H9 (cell line): Measurements from ENCODE around the gene RGS3. TPM values are rescaled to one million over a fixed set of nuclear protein-coding genes. Genes with fewer than 3 reads are reported as not detected.

ENCODE experiments used
- DNase-seq: peaks from one replicate; pipeline ENCODE4 v3.0.0-alpha.2; 2017
- H2AFZ ChIP-seq: one replicate; pipeline ENCODE4 v1.6.1; 2013; ENCODE audit warnings: mild to moderate bottlenecking, low read length, control low read depth, moderate library complexity
- H2AK5ac ChIP-seq: 2 replicates; pipeline ENCODE4 v1.6.1; 2013; ENCODE audit warnings: low read length, control low read depth, mixed read lengths; ENCODE audit not compliant: insufficient read length
- H2BK120ac ChIP-seq: one replicate; pipeline ENCODE4 v1.6.1; 2013; ENCODE audit warnings: low read depth, mild to moderate bottlenecking, low read length, control low read depth, inconsistent platforms; ENCODE audit not compliant: poor library complexity, severe bottlenecking
- H2BK12ac ChIP-seq: 2 replicates; pipeline ENCODE4 v1.6.1; 2013; ENCODE audit warnings: low read length, control low read depth, mixed read lengths, low read depth; ENCODE audit not compliant: insufficient read length
- H2BK15ac ChIP-seq: 2 replicates; pipeline ENCODE4 v1.6.1; 2013; ENCODE audit warnings: low read depth, low read length, control low read depth
- H2BK20ac ChIP-seq: one replicate; pipeline ENCODE4 v1.6.1; 2013; ENCODE audit warnings: low read depth, mild to moderate bottlenecking, low read length, control low read depth, inconsistent platforms; ENCODE audit not compliant: poor library complexity, severe bottlenecking
- H2BK5ac ChIP-seq: 2 replicates; pipeline ENCODE4 v1.6.1; 2013; ENCODE audit warnings: low read length, control low read depth, mixed read lengths; ENCODE audit not compliant: insufficient read length
- H3K14ac ChIP-seq: 2 replicates; pipeline ENCODE4 v1.6.1; 2013; ENCODE audit warnings: low read length, control low read depth; ENCODE audit not compliant: insufficient read depth
- H3K18ac ChIP-seq: 2 replicates; pipeline ENCODE4 v1.6.1; 2013; ENCODE audit warnings: low read depth, mild to moderate bottlenecking, mixed read lengths, low read length, control low read depth; ENCODE audit not compliant: insufficient read length
- H3K23ac ChIP-seq: 2 replicates; pipeline ENCODE4 v1.6.1; 2013; ENCODE audit warnings: low read length, control low read depth, mixed read lengths, low read depth; ENCODE audit not compliant: insufficient read length
- H3K23me2 ChIP-seq: 2 replicates; pipeline ENCODE4 v1.6.1; 2013; ENCODE audit warnings: low read depth, mild to moderate bottlenecking, mixed read lengths, low read length, control low read depth; ENCODE audit not compliant: insufficient read length, poor library complexity, severe bottlenecking
- H3K27ac ChIP-seq: 2 replicates; pipeline ENCODE4 v1.5.1; 2013; ENCODE audit warnings: low read length, control low read depth, mixed read lengths, low read depth; ENCODE audit not compliant: insufficient read length
- H3K27me3 ChIP-seq: 2 replicates; pipeline ENCODE4 v1.6.1; 2013; ENCODE audit warnings: low read length, control low read depth, inconsistent platforms; ENCODE audit not compliant: insufficient read depth
- H3K4ac ChIP-seq: 2 replicates; pipeline ENCODE4 v1.6.1; 2013; ENCODE audit warnings: low read depth, mild to moderate bottlenecking, control low read depth, inconsistent platforms, low read length, moderate library complexity
- H3K4me1 ChIP-seq: 2 replicates; pipeline ENCODE4 v1.6.1; 2013; ENCODE audit warnings: low read length, control low read depth, inconsistent platforms; ENCODE audit not compliant: insufficient read depth
- H3K4me2 ChIP-seq: 2 replicates; pipeline ENCODE4 v1.6.1; 2013; ENCODE audit warnings: low read length, control low read depth, mixed read lengths; ENCODE audit not compliant: insufficient read length, insufficient read depth
- H3K56ac ChIP-seq: 2 replicates; pipeline ENCODE4 v1.6.1; 2013; ENCODE audit warnings: low read depth, mild to moderate bottlenecking, mixed read lengths, low read length, control low read depth; ENCODE audit not compliant: insufficient read length
- H3K79me1 ChIP-seq: 2 replicates; pipeline ENCODE4 v1.6.1; 2013; ENCODE audit warnings: low read depth, mild to moderate bottlenecking, moderate library complexity, low read length, control low read depth, inconsistent platforms; ENCODE audit not compliant: insufficient read depth, poor library complexity, severe bottlenecking
- H3K79me2 ChIP-seq: 2 replicates; pipeline ENCODE4 v1.6.1; 2013; ENCODE audit warnings: low read length, control low read depth, inconsistent platforms; ENCODE audit not compliant: insufficient read depth
- H3K9ac ChIP-seq: 2 replicates; pipeline ENCODE4 v1.6.1; 2013; ENCODE audit warnings: low read length, control low read depth, mixed read lengths; ENCODE audit not compliant: insufficient read length; ENCODE audit errors: extremely low read depth
- H3K9me3 ChIP-seq: one replicate; pipeline ENCODE4 v1.6.1; 2013; ENCODE audit warnings: low read depth, low read length, inconsistent platforms; ENCODE audit not compliant: control insufficient read depth
- H3T11ph ChIP-seq: one replicate; pipeline ENCODE4 v1.6.1; 2013; ENCODE audit warnings: mild to moderate bottlenecking, low read length, control low read depth, inconsistent platforms
- H4K20me1 ChIP-seq: one replicate; pipeline ENCODE4 v1.6.1; 2013; ENCODE audit not compliant: control insufficient read depth, insufficient read length, insufficient read depth
- H4K5ac ChIP-seq: 2 replicates; pipeline ENCODE4 v1.6.1; 2013; ENCODE audit warnings: low read depth, mild to moderate bottlenecking, mixed read lengths, low read length, control low read depth; ENCODE audit not compliant: insufficient read length
- H4K8ac ChIP-seq: replicated peaks from 2 replicates; pipeline ENCODE4 v1.6.1; 2013; ENCODE audit warnings: low read length, control low read depth, mixed read lengths, low read depth; ENCODE audit not compliant: insufficient read length
- H4K91ac ChIP-seq: 2 replicates; pipeline ENCODE4 v1.6.1; 2013; ENCODE audit warnings: low read depth, mild to moderate bottlenecking, moderate library complexity, mixed read lengths, low read length, control low read depth; ENCODE audit not compliant: insufficient read length
- H3K27ac Mint-ChIP-seq, 3 experiments: 2 replicates in 2 of 3; 3 replicates in 1 of 3; pipeline ENCODE4 v1.8.0; 2020 to 2021; ENCODE audit warnings: mixed read lengths in 3 of 3, mild to moderate bottlenecking in 1 of 3, moderate library complexity in 1 of 3
- H3K27me3 Mint-ChIP-seq: 2 replicates; pipeline ENCODE4 v1.8.0; 2021; ENCODE audit warnings: low read depth, mild to moderate bottlenecking, moderate library complexity, mixed read lengths
- H3K36me3 Mint-ChIP-seq, 3 experiments: 2 replicates in 2 of 3; 3 replicates in 1 of 3; pipeline ENCODE4 v1.8.0; 2020 to 2021; ENCODE audit warnings: low read depth in 3 of 3, mixed read lengths in 3 of 3; ENCODE audit not compliant: insufficient read depth in 1 of 3
- H3K4me1 Mint-ChIP-seq, 2 experiments: 2 replicates each; pipeline ENCODE4 v1.8.0; 2020; ENCODE audit warnings: mixed read lengths in 2 of 2
- H3K4me3 Mint-ChIP-seq, 2 experiments: 2 replicates in 1 of 2; 3 replicates in 1 of 2; pipeline ENCODE4 v1.8.0; 2020 to 2021; ENCODE audit warnings: mild to moderate bottlenecking in 2 of 2, mixed read lengths in 2 of 2, moderate library complexity in 1 of 2
- H3K9me3 Mint-ChIP-seq, 2 experiments: 2 replicates in 1 of 2; 3 replicates in 1 of 2; pipeline ENCODE4 v1.8.0; 2020; ENCODE audit warnings: mild to moderate bottlenecking in 2 of 2, mixed read lengths in 2 of 2, moderate library complexity in 1 of 2
- WGBS: extraction: QIAGEN DNeasy Blood & Tissue Kit; methylation state at CpG from one replicate; pipeline ENCODE4 v1.1.7; 2013; ENCODE audit warnings: missing lambda C conversion rate, low lambda C conversion rate, mixed read lengths; ENCODE audit not compliant: insufficient read length; ENCODE audit errors: extremely low coverage; 5-methylcytosine and 5-hydroxymethylcytosine counted together
- total RNA-seq: library from RNA; stranded (reverse); gene quantifications from 2 replicates; pipeline ENCODE4 v1.2.1, GENCODE V29; 2021
- TF ChIP-seq, protein P1 (sequence below): fragments of 200-600 bp; sonication (generic); conservative IDR thresholded peaks from 3 replicates; pipeline ENCODE4 v1.8.0; 2021; ENCODE audit warnings: antibody characterized with exemption, mild to moderate bottlenecking

Gene RGS3
- total RNA-seq, 1 experiment from 2014 or later = 13.9 TPM

DNA sequence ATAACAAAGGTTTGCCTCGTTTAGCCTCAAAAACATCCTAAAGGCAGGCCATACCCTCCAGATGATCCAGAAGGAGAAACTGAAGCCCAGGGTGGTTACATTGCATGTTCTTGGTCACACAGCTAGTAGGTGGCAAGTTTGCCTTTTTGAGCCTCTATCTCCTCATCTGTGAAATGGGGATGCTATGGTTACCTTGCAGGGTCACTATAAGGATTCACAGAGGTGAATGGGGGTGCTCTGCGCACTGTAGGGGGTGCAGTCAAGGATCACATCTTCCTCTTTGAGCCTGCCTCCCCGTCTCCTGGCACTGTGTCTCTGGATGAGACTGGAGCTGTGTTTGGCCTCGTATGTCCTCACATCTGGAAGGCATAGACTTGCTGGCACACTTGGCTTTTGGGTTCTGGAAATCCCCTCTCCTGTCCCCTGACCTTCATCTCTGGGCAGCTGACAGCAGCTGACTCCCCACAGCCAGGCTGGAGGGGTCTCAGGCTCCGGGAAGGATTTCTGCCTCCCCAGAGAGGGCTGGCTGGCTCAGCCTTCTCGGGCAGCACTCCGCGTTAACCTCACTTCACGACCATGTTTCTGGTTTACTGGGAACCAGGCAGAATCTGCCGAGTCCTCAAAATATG lies 167.7 kb downstream of the RGS3 start:
- no peak overlapping the region for H3K27ac ChIP-seq
- no peaks in the 10 kb centered on the region for H3K36me3 Mint-ChIP-seq
- no peaks in the 10 kb centered on the region for H3K79me1 ChIP-seq
- H3K4me1 Mint-ChIP-seq = peaks cover 29 to 45% of the 10 kb centered on the region in 2 experiments
- no peak overlapping the region for H2BK15ac ChIP-seq
- H2BK5ac ChIP-seq = no peak overlapping the region
- no peak overlapping the region for H3K9ac ChIP-seq
- no peak overlapping the region for H4K8ac ChIP-seq
- no peaks in the 10 kb centered on the region for H3K27me3 ChIP-seq
- no peaks in the 10 kb centered on the region for H3K23me2 ChIP-seq
- H3K9me3 ChIP-seq = no peaks in the 10 kb centered on the region
- no peak overlapping the region for H3K23ac ChIP-seq
- no peak overlapping the region for H4K5ac ChIP-seq
- peaks cover 3% of the 10 kb centered on the region for H4K20me1 ChIP-seq
- H2AFZ ChIP-seq = no peak overlapping the region
- no peak overlapping the region for H3K4me3 Mint-ChIP-seq
- H2BK12ac ChIP-seq = no peak overlapping the region
- H3K14ac ChIP-seq = no peak overlapping the region; the same call in 1 of the 2 replicates
- peaks cover 5% of the 10 kb centered on the region for H3K27me3 Mint-ChIP-seq
- no peaks in the 10 kb centered on the region; the same call in 1 of the 2 replicates for H3K4me1 ChIP-seq
- no peak overlapping the region for H2BK120ac ChIP-seq
- no peak overlapping the region for H3K4ac ChIP-seq
- H3K27ac Mint-ChIP-seq = no peak overlapping the region
- TF ChIP-seq, protein P1, sequence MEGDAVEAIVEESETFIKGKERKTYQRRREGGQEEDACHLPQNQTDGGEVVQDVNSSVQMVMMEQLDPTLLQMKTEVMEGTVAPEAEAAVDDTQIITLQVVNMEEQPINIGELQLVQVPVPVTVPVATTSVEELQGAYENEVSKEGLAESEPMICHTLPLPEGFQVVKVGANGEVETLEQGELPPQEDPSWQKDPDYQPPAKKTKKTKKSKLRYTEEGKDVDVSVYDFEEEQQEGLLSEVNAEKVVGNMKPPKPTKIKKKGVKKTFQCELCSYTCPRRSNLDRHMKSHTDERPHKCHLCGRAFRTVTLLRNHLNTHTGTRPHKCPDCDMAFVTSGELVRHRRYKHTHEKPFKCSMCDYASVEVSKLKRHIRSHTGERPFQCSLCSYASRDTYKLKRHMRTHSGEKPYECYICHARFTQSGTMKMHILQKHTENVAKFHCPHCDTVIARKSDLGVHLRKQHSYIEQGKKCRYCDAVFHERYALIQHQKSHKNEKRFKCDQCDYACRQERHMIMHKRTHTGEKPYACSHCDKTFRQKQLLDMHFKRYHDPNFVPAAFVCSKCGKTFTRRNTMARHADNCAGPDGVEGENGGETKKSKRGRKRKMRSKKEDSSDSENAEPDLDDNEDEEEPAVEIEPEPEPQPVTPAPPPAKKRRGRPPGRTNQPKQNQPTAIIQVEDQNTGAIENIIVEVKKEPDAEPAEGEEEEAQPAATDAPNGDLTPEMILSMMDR = no peak
- peak; percentile 20 for DNase-seq
- H3T11ph ChIP-seq = no peak overlapping the region
- no peak overlapping the region for H3K18ac ChIP-seq
- no peaks in the 10 kb centered on the region for H3K79me2 ChIP-seq
- no peak overlapping the region for H3K56ac ChIP-seq
- no peak overlapping the region for H3K4me2 ChIP-seq
- WGBS = no CpG with 5 or more reads among the region's 10 CpGs
- no peaks in the 10 kb centered on the region for H3K9me3 Mint-ChIP-seq
- no peak overlapping the region for H2AK5ac ChIP-seq
- no peak overlapping the region for H2BK20ac ChIP-seq
- H4K91ac ChIP-seq = no peak overlapping the region
